HG02798 (cell line): ENCODE results near the gene DLEU7.

ENCODE experiments used
- ATAC-seq: cut with Tn5 transposase; IDR thresholded peaks from one replicate; pipeline ENCODE4 v1.9.1; 2021; ENCODE audit warnings: mild to moderate bottlenecking; ENCODE audit not compliant: unreplicated experiment, poor library complexity

Gene DLEU7

DNA sequence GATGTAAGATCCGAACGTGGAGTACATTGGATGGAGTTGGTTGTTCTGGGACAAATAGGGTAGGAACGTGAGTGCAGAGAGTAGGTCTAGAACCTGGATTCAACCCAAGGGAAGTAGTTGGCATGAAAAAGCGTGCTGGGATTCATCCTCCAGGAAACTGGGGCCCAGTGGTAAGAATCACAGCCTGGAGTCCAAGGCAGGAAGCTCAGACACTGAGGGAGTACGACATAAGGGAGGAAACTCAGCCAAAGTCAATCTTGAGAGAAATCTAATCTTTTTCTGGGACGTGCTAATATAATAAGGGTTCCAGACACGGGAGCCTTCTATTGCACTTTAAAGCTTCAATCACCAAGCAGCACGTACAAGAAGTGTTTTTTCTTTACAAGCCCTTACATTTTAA is 46.4 kb downstream of the DLEU7 start:
- ATAC-seq: no peak

DNA sequence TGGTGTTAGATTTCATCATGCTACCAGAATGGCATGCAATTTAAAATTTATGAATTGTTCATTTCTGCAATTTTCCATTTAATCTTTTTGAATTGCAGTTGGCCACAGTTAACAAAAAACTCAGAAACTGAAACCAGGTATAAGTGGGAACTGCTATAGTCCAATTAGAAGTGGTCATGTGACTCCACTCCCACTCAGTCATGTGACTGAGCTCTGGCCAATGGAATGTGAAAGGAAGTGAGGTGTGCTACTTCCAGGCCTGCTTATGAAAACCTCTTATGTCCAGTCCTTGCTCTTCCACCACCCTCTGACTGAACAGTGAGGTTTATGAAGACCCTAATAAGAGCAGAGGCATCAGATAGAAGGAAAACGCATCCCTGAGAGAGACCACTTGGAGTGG is 47.0 kb downstream of the DLEU7 start:
- ATAC-seq: no peak

DNA sequence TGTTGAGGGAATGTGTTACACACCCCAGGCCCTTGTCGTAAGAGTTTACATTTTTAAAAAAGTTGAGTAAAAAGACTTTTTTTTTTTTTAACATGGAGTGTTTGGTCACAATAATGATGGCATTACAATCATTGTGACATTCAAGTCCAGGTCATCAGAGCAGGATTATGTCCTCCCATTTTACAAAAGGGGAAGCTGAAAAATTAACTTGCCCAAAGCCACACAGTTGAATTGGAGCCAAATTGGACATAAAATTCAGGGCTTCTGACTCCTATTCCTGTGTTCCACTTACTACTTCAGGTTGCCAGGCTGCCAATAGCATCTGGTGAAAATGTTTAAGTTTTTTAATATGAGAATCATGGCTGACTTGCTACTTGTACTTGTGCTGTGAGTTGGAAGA is 49.3 kb downstream of the DLEU7 start:
- no peak for ATAC-seq

DNA sequence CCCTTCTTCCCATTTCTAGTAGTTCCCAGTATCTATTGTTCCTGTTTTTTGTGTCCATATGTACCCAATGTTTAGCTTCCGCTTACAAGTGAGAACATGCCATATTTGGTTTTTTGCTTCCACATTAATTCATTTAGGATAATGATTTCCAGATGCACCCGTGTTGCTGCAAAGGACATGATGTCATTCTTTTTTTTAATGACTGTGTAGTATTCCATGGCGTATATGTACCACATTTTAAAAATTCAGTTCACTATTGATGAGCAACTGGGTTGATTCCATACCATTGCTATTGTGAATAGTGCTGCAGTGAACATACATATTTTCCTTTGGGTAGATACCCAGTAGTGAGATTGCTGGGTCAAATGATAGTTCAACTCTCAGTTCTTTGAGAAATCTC is 50.5 kb downstream of the DLEU7 start:
- ATAC-seq: no peak

DNA sequence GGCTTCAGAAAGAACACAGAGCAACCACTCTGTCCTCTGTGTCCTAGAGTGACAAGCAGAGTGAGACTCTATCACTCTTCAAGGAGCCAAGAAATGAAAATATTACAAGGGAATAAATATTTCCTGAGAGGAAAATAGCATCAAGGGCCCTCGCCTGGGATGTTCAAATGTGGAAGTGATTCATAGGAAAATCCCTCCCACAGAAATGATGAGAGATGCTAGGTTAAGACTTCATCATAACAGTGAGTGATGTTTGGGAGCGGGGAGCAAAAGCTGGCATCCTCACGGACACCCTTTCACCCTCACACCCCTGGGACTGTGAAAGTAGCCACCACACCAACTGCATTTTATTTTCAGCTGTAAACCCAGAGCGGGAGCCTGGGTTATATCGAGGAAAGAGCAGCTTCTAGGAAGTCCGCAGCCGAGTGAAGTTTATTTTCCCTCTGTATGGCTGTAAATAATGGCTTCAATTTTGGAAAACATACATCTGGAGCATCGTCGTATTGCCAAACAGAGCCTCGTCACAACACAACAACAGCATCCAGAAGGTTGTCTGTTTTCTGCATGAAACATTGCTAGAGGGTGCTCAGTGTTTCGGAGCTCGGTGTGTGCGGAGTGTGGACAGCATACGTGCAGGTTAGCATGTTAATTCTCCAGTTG is 54.8 kb downstream of the DLEU7 start:
- ATAC-seq: no peak

DNA sequence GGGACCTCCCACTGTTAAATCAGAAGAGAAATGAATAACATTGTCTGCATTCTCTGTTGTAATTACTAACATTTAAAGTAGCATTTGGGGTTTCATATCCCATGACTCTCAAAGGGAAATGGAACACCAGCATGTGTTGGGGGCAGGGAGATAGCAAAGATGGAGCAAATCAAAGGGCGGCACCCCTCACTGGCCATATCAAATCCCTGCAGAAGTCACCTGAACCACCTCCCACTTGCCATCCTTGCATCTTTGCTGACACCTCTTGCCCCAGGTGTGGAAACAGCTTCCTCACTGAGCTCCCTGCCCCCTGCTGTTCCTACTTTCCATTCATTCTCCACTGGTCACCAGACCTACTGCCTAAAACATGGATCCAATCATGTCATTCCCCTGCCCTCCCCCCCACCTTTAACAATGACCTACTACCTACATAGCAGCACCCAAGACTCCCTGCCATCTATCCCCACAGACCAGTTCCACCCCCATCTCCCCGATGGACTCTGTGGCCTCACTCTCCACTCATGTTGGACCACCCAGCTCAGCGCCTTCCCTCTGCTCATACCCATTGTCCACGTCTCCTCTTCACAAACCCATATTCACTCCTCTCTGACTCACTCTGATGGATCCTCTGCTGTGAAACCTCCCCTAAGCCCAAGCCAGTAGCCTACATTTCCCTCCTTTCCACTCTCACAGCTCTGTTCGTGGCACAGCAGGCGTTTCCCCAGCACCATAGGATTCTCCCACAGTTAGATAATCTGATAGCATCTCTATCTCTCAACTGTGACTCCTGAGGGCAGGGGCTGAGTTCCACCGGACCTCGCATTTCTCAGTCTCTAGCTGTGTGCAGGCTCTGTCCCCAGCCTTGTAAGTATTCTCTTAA is 55.9 kb downstream of the DLEU7 start:
- no peak for ATAC-seq

DNA sequence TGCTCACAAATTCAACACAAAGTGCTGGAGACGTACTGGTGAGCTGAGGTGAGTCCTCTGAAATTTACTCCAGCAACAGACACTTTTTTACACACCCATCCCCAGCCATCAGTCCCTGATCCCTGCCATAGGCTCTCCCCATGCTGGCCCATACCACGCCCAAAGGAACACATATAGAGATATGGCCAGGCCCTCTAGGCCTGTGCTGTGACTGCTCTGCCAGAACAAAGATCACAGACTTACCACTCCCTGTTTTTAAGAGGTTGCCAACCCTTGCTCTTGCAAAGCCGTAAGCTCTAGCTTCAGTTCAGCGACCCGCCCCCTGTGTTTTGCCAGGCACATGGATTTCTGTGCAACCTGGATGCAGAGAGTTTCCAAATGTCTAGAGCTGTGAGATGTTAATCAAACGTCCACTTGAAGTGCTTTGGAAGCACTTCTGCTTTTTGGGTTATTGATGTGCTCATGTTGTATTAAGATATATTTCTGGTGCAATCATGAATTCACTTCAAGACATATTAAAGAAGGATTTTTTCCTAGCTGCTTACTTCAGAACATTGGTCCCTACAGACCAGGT is 59.7 kb downstream of the DLEU7 start:
- ATAC-seq: no peak

DNA sequence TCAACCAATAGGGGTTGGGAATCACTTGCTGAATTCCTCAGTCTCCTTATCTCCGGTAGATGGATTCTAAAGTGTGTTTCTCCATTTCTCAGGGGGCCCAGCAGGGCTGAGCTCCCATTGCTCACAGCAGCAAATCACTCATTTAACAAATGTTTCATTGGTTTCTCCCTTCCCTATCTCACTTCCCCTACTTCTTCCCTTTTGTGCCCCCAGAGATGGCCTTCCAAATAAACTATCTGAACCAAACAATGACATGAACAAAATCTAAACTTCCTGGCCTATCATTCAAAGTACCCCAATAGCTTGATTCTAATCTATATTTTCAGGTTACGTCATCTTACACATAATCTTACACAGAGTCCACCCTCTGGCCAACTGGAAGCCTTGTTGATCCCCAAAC is 60.4 kb downstream of the DLEU7 start:
- no peak for ATAC-seq

DNA sequence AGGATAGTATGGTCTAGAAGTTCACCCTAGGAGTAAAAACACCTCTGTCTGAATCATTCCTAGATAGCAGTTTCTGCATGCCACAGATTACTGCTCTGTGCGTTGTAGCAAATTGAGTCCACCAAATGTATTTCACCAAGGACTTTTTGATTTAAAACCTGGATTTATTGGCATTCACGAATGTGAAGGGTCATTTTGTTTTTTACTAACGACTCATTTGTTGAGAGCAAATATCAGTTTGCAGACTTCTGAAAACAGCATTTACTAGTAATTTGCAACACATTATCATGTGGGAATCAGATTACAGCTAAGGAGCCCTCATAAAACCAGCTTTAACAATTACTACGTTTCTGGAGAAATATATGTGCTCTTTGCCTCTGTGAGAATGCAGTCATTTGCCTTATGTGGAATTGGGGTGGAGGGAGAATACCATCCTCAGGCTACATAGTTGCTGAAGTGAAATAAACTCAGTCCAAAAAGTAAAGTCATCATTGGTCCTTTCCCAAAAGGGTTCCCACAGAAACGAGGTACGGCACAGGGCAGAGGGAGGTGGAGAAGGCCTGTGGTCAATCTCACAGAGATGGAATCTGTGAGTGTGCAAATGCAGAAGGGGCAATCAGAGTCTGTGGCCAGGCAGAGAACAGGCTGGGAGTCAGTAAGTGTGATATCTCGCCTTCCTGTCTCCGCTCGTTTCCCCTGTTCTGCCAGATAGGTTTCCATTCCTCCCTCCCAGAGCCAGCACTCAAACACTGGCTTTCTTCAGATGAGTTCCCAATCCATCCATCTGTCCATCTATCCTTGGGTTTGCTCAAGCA is 63.1 kb downstream of the DLEU7 start:
- ATAC-seq: no peak

DNA sequence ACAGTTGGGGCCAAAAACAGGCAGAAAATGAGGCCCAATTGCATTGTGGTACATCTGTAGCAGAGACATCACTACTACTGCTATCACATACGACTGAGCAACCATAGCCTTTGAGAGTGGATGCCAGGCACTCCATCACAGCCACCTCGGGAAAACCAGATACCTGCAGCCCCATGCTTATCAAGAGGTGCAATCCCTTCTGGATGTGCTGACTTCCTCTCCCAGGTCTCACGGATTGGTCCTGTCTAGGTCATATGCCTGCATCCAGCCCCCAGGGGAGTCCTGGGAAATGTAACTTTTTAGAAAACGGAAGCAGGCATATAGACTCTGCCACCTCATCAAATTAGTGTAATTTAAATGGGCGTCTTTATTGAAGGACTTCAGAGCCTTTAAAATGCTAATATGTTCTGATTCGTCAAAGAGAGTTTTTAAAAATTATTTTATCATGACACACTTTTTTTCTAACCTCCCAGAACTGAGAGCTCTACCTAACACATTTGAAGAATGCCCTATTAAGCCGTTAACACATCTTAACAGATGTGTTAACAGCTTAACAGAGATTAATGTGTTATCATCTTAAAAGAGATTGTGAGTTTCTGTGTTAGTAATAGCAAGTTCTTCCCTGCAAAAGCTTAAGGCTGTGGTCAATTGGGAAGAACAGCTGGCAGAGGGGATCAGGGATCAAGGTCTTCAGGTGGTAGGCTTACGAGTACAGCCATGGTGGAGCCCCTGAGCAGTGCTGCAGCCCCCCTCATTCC is 63.9 kb downstream of the DLEU7 start:
- no peak for ATAC-seq
